ENCODE data around the gene COPS8. TPM values are rescaled to one million over a fixed set of nuclear protein-coding genes. Genes with fewer than 3 reads are reported as not detected.

The COPS8 gene
- total and polyA plus RNA-seq, 2 of the 4 experiments (the other 2 are of a cell fraction) = 47.0 to 64.9 TPM

- DNase-seq = no peak
- no peak for ATAC-seq (ENCODE audit: low read depth)
Measured at GRCh38 chr2:237045449-237045848, 40.2 kb upstream of the COPS8 start.

More at GRCh38 chr2:237045449-237045848, 40.2 kb upstream of the COPS8 start:
- no peak overlapping the region for H4K5ac ChIP-seq (ENCODE audit: low read depth, low read length)
- H3K4me2 ChIP-seq (ENCODE audit: low read depth, low read length) = no peak overlapping the region
- no peak overlapping the region for H3K4me3 ChIP-seq (ENCODE audit: insufficient read depth, low read depth, low read length)
- H3K4ac ChIP-seq (ENCODE audit: low read depth, low read length) = no peak overlapping the region
- H3K36me3 ChIP-seq (ENCODE audit: control insufficient read depth, insufficient read depth, low read length) = no peaks in the 10 kb centered on the region
- H2BK120ac ChIP-seq (ENCODE audit: low read depth, low read length) = no peak overlapping the region
- TF ChIP-seq POLR2A (IDR thresholded peaks at IDR 0.05; ENCODE audit: low read depth, low read length) = no peak
- no peak for TF ChIP-seq BHLHE40 (IDR thresholded peaks at IDR 0.05; ENCODE audit: low read depth, low read length)
- no peak for TF ChIP-seq RFX5 (IDR thresholded peaks at IDR 0.05; ENCODE audit: low read depth, low read length)
- no peak overlapping the region for H2AFZ ChIP-seq (replicated peaks; ENCODE audit: low read length, poor library complexity)
- H4K8ac ChIP-seq (ENCODE audit: low read depth in 2 of 2, low read length in 2 of 2) = no peak overlapping the region
- H2BK5ac ChIP-seq (ENCODE audit: low read depth, low read length, poor library complexity, severe bottlenecking) = no peak overlapping the region
- H3K56ac ChIP-seq (ENCODE audit: extremely low read depth, insufficient read depth, low read length) = no peak overlapping the region
- H3K14ac ChIP-seq (replicated peaks; ENCODE audit: low read depth, low read length) = no peak overlapping the region
- in situ Hi-C loops (cut with MboI; ENCODE audit: low sequenced_read_pairs) = no loop called here
- peaks cover 19% of the 10 kb centered on the region for H3K27me3 ChIP-seq (ENCODE audit: control insufficient read depth, insufficient read depth, low read length)
- H3K9me3 ChIP-seq (ENCODE audit: control insufficient read depth, insufficient read depth, low read length) = peaks cover 2% of the 10 kb centered on the region; the same call in 1 of the 2 replicates
- no peaks in the 10 kb centered on the region for H3K4me1 ChIP-seq (ENCODE audit: control insufficient read depth, insufficient read depth, low read length)
- intact Hi-C loops (cut with micrococcal nuclease) = no loop called here
- no peak overlapping the region for H2BK15ac ChIP-seq (ENCODE audit: low read depth, low read length)
- no TSS peak for BruUV-seq (replicated peaks)
- no peak overlapping the region for H3K18ac ChIP-seq (ENCODE audit: low read depth, low read length)
- H3K79me1 ChIP-seq (ENCODE audit: low read depth in 1 of 2, low read length in 2 of 2) = no peaks in the 10 kb centered on the region
- no peaks in the 10 kb centered on the region; the same call in 1 of the 2 replicates for H4K20me1 ChIP-seq (ENCODE audit: insufficient read depth, low read length)
- no peak overlapping the region for H4K91ac ChIP-seq (ENCODE audit: insufficient read depth, low read depth, low read length)
- dilution Hi-C loops (cut with HindIII; ENCODE audit: low sequenced_read_pairs, unreplicated experiment) = no loop called here
- ChIA-PET POLR2A (ENCODE audit: unreplicated experiment) (no interaction called here), CTCF (interaction anchor here (0.7 kb wide), 1 partner anchor 18 kb away, joined by 3 read pairs; no protein-coding TSS in a partner anchor)
- no peak overlapping the region for H2BK20ac ChIP-seq (ENCODE audit: low read depth, low read length)
- H3K9me1 ChIP-seq (ENCODE audit: insufficient read depth, low read length) = no peaks in the 10 kb centered on the region
- no peak overlapping the region for H2AK5ac ChIP-seq (ENCODE audit: low read depth, low read length)
- no peak overlapping the region for H3K9ac ChIP-seq (ENCODE audit: low read depth, low read length)
- no peak overlapping the region for H3K27ac ChIP-seq (ENCODE audit: insufficient read depth, low read length)
- no peak overlapping the region for H3K23ac ChIP-seq (ENCODE audit: low read depth, low read length)
- no peak overlapping the region for H2AK9ac ChIP-seq (replicated peaks; ENCODE audit: low read depth, low read length, poor library complexity)
- WGBS, 2 experiments (ENCODE audit: extremely low coverage in 2 of 2, insufficient read length in 1 of 2) = no CpG with 5 or more reads among the region's 4 CpGs
